SK-N-MC (cell line): Measurements from ENCODE around the gene NTPCR.

Experiments used
- EZH2 ChIP-seq: fragments of 200-600 bp; sonication (generic); IDR thresholded peaks from one replicate; pipeline ENCODE4 v1.6.1; 2017; ENCODE audit warnings: antibody characterized with exemption
- FOXP2 ChIP-seq: optimal IDR thresholded peaks from 2 replicates; pipeline ENCODE3; 2011; ENCODE audit warnings: mild to moderate bottlenecking, moderate library complexity; ENCODE audit not compliant: insufficient read depth; ENCODE audit errors: extremely low read length, control extremely low read depth
- POLR2AphosphoS5 ChIP-seq: IDR thresholded peaks from 2 replicates; pipeline ENCODE4 v1.6.1; 2012; ENCODE audit warnings: mild to moderate bottlenecking, low read depth, low read length, borderline replicate concordance

DNA sequence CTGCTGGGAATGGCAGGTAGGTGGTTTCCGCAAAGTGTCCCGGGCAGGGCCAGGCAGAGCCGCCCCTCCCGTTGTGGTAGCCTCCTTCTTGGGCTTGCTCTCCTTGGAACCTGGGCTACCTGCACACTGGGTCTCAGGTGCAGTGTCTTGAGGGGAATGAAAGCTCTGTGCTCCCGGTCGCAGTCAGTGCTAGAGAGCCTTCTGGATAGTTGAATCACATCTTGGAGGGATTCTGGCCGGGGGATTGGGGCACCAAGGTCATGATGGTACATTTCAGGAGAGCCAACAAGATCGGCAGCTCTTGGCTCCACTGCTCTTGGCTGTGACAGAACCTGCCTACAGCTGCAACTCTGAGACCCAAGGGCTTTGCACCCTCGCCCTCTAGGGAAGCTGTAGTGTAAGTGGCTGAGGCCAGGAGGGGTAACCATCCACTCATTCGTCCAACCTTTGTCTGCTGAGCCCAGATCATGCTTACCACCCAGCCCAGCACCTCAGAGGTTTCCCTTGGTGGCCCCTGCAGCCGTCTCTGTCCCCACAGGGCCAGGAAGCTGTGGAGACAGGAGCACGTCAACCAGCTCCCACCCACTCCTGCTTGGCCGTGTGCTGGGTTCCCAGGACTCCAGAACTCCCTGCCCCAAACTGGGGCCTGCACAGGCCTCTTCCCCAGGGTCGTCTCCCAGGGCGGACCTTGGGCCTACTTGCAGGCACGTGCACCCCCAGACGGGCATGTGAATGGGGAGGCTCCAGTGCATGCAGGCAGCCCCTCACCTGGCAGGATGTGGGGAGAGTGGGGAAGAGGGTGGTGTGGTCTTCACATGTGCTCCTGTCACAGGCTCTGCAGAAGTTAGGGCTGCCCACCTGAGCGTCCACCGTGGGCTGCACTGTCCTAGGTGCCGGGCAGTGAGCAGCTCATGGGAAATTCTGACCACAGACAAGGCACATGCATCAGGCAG, 40.0 kb downstream of the NTPCR start:
- TF ChIP-seq EZH2 (no peak), POLR2AphosphoS5 (no peak), FOXP2 (no peak)
